Muscle layer of colon (tissue), 2 donors: ENCODE data around the gene KIN.
"Not testable (repeated sequence)": the region's sequence is repeated elsewhere in the genome, so short reads cannot be mapped to it uniquely, and the experiment has no call there.

Experiments
- H3K27ac ChIP-seq: one replicate; pipeline ENCODE4 v1.7.0; 2013; ENCODE audit warnings: low read depth, mild to moderate bottlenecking, low read length, moderate library complexity
- H3K27me3 ChIP-seq, 2 donors: one replicate each; pipeline ENCODE4 v1.7.0; 2013; ENCODE audit warnings: low read length in 2 of 2, mild to moderate bottlenecking in 2 of 2; ENCODE audit not compliant: insufficient read depth in 2 of 2, control insufficient read depth in 1 of 2
- H3K36me3 ChIP-seq: one replicate; pipeline ENCODE4 v1.7.0; 2013; ENCODE audit warnings: mild to moderate bottlenecking, low read length; ENCODE audit not compliant: insufficient read depth
- H3K4me1 ChIP-seq: one replicate; pipeline ENCODE4 v1.7.0; 2013; ENCODE audit warnings: mild to moderate bottlenecking, low read length; ENCODE audit not compliant: insufficient read depth
- H3K4me3 ChIP-seq, 2 donors: one replicate each; pipeline ENCODE4 v1.7.0; 2013; ENCODE audit warnings: low read length in 2 of 2, low read depth in 1 of 2, mild to moderate bottlenecking in 1 of 2, moderate library complexity in 1 of 2
- H3K9ac ChIP-seq: one replicate; pipeline ENCODE4 v1.7.0; 2013; ENCODE audit warnings: low read length
- H3K9me3 ChIP-seq: one replicate; pipeline ENCODE4 v1.7.0; 2013; ENCODE audit warnings: mild to moderate bottlenecking, low read length
- donor health status: abdominal sarcoma.
- donor health status: Adenocarcinoma of cecum.

KIN gene

DNA sequence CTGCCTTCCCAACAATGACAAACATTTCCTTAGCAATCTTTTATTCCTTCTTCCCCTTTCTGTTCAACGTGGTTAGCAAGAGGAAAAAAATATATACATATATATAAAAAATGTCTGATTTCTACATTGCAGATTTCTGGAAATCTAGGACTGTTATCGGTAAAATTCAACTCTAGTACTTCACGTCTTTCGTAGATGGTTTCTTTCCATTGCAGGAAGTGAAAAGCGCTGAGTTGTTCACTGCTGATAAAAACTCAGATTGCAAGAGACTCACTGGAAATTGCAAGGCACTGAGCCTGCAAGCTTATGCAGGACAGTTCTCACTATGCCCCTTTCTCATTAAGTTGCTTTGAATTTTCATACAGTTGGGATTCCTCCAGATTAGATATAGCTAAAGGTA, 23.9 kb downstream of the KIN start:
- Histone ChIP-seq H3K36me3 (peaks cover 61% of the 10 kb centered on the region), H3K4me3 (no peak overlapping the region)

GRCh38 chr10:7756360-7756992, 31.3 kb downstream of the KIN start:
- Histone ChIP-seq H3K36me3 (peaks cover 59% of the 10 kb centered on the region), H3K27me3 (no peaks in the 10 kb centered on the region)

More for the DNA sequence above, 23.9 kb downstream of the KIN start:
- Histone ChIP-seq H3K9me3 (no peaks in the 10 kb centered on the region), H3K27ac (no peak overlapping the region), H3K27me3 (no peaks in the 10 kb centered on the region), H3K9ac (no peak overlapping the region), H3K4me1 (no peaks in the 10 kb centered on the region)

GRCh38 chr10:7755103-7755502, 32.7 kb downstream of the KIN start:
- Histone ChIP-seq H3K27me3 (no peaks in the 10 kb centered on the region), H3K4me1 (no peaks in the 10 kb centered on the region), H3K9ac (no peak overlapping the region), H3K27ac (no peak overlapping the region), H3K4me3 (no peak overlapping the region), H3K9me3 (no peaks in the 10 kb centered on the region), H3K36me3 (peaks cover 52% of the 10 kb centered on the region)

More at GRCh38 chr10:7756360-7756992, 31.3 kb downstream of the KIN start:
- H3K27ac ChIP-seq: no peak overlapping the region
- H3K4me1 ChIP-seq: no peaks in the 10 kb centered on the region
- H3K9ac ChIP-seq: no peak overlapping the region
- H3K4me3 ChIP-seq: no peak overlapping the region
- no peaks in the 10 kb centered on the region for H3K9me3 ChIP-seq

DNA sequence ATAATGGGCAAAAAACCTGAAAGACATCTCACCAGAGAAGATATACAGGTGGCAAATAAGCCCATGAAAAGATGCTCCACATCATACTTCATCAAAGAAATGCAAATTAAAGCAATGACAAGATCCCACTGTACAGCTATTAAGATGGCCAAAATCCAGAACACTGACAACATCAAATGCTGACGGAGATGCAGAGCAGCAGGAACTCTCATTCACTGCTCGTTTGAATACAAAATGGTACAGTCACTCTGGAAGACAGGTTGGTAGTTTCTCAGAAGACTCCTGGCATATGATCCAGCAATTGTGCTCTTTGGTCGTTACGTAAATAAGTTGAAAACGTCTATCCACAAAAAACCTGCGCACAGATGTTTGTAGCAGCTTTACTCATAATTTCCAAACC, 35.5 kb downstream of the KIN start:
- peaks cover 33% of the 10 kb centered on the region for H3K36me3 ChIP-seq

GRCh38 chr10:7750222-7750621, 37.6 kb downstream of the KIN start:
- Histone ChIP-seq H3K4me1 (no peaks in the 10 kb centered on the region), H3K27me3 (no peaks in the 10 kb centered on the region), H3K9ac (no peak overlapping the region), H3K27ac (no peak overlapping the region), H3K36me3 (peaks cover 20% of the 10 kb centered on the region), H3K4me3 (no peak overlapping the region), H3K9me3 (no peaks in the 10 kb centered on the region)

More for the DNA sequence above, 35.5 kb downstream of the KIN start:
- H3K27ac ChIP-seq: no peak overlapping the region
- H3K4me3 ChIP-seq: no peak overlapping the region
- H3K27me3 ChIP-seq: no peaks in the 10 kb centered on the region
- H3K9ac ChIP-seq: no peak overlapping the region
- H3K9me3 ChIP-seq: no peaks in the 10 kb centered on the region
- H3K4me1 ChIP-seq: no peaks in the 10 kb centered on the region

- H3K36me3 ChIP-seq: peaks cover 15% of the 10 kb centered on the region
- not testable (repeated sequence) for H3K27ac ChIP-seq, H3K9ac ChIP-seq, H3K27me3 ChIP-seq, H3K4me3 ChIP-seq, H3K9me3 ChIP-seq, H3K4me1 ChIP-seq
Observed at GRCh38 chr10:7748637-7749036, 39.2 kb downstream of the KIN start.

DNA sequence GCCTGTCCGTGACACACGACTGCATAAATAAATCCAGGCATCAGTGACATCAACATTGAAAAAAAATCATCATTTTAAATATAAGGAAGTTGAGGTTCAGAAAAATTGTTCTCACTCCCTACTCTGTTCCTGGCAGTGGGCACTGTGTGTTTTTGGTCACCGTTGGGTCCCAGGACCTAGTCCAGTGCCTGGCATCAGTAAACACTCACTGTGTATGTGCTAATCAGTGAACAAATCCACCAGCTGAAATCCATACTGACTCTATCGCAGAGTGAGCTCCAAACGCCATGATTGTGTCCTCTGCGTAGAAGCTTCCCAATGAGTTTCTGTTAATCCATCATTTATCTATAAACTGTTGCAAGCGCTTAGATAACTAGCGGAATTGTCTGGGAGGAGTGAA, 43.5 kb downstream of the KIN start:
- Histone ChIP-seq H3K27ac (no peak overlapping the region), H3K27me3 (no peaks in the 10 kb centered on the region), H3K9ac (no peak overlapping the region), H3K36me3 (no peaks in the 10 kb centered on the region), H3K9me3 (no peaks in the 10 kb centered on the region), H3K4me3 (no peak overlapping the region), H3K4me1 (no peaks in the 10 kb centered on the region)

DNA sequence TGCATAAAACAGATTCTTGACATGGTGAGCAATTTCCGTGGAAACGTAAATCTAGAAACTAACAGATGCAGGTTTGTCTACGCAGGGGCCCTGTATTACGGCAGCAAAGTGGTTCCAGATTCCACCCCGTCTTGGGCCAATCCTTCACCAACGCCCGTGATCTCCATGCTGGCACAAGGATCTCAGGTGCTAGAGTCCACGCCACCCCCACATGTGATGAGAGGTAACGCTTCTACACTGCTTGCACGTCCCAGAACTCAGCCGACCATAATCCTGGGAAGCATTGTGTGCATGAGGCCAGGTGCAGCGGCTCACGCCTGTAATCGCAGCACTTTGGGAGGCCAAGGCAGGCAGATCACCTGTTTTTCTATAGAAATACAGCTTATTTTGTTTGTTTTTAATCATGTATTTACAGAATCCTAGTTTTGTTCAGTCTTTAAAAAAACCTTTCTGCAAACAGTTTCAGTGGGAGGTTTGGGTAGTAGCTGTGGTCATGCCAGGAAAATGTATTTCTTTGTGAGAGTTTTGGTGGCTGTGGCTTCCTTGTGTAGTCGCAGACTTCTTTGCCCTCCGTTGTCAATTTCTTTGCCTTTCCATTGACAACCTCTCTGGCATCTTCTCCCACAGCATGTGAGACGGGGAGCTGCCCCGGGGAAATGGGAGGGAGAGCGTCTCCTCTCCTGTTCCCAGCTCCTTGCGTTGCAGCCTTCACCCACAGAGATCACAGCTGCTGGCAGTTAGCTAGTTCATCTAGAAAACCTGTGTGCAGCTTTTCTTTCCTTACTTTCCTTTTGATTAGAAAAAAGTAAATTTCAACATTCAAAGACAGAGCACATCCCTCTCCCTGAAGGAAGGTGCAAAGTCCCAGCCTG, 49.0 kb downstream of the KIN start:
- Histone ChIP-seq H3K9ac (no peak overlapping the region), H3K4me1 (no peaks in the 10 kb centered on the region), H3K4me3 (no peak overlapping the region), H3K27me3 (no peaks in the 10 kb centered on the region), H3K36me3 (no peaks in the 10 kb centered on the region), H3K9me3 (no peaks in the 10 kb centered on the region), H3K27ac (no peak overlapping the region)

DNA sequence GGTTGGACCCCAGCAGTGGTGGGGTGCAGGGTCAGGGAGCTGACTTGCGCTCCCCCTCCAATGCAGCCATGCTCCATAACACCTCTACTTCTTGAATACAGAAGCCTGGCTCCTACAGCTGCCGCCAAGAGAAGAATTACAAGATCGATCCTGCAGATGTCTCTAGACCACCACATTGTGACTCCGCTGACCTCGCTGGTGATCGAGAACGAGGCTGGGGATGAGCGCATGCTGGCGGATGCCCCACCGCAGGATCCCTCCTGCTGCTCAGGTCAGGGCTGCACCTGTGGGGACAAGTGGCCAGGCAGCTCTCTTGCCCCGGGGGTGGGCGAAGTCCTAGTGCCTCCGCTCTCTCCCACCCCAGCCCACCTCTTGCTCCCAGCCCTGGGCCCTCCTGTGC, 53.0 kb downstream of the KIN start:
- no peaks in the 10 kb centered on the region for H3K27me3 ChIP-seq
- no peaks in the 10 kb centered on the region for H3K4me1 ChIP-seq
- H3K36me3 ChIP-seq: no peaks in the 10 kb centered on the region
- no peaks in the 10 kb centered on the region for H3K9me3 ChIP-seq
- H3K27ac ChIP-seq: no peak overlapping the region
- H3K4me3 ChIP-seq: no peak overlapping the region
- no peak overlapping the region for H3K9ac ChIP-seq

DNA sequence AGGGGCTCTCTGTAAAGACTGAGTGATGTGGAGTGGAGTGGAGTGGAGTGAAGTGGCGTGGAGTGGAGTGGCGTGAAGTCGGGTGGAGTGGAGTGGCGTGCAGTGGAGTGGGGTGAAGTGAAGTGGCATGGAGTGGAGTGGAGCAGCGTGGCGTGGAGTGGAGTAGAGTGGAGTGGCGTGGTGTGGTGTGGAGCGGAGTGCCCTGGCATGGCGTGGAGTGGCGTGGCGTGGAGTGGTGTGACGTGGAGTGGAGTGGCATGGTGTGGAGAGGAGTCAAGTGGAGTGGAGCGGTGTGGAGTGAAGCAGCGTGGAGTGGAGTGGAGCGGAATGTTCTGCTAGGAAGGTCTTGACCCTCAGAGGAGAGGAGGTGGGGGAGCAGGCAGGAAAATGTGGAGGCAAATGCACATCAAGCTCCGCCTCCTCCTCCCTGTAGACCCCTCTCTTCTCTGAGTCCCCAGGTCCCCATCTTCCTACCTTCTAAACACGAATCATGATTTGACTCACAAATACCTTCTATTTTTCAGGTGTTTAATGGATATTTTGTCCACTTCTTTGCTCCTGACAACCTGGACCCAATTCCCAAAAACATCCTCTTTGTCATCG, 64.8 kb downstream of the KIN start:
- H3K9ac ChIP-seq: no peak overlapping the region
- H3K4me3 ChIP-seq: no peak overlapping the region
- H3K27ac ChIP-seq: no peak overlapping the region
- H3K9me3 ChIP-seq: no peaks in the 10 kb centered on the region
- H3K4me1 ChIP-seq: no peaks in the 10 kb centered on the region
- peaks cover 0 to 3% of the 10 kb centered on the region in 2 donors for H3K27me3 ChIP-seq
- H3K36me3 ChIP-seq: no peaks in the 10 kb centered on the region

DNA sequence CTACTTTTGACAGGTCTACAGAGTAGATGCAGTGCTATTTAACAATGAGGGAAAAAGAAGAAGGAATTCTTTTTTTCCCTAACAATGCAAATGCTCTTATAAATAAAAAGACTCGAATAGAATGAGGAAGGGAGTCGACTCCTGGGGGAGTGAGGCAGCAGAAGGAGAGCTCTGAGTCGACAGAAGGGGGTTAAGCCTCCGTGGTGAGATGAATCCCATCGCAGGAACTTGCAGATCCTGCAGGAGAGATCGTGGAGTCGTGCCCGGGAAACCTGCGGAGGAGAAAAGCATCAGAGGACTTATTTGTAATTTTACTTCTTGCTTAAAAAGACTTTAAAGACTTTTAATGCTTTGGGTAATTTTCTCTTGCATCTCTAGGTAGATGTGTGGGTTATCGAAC, 67.3 kb downstream of the KIN start:
- H3K36me3 ChIP-seq: no peaks in the 10 kb centered on the region
- no peak overlapping the region for H3K27ac ChIP-seq
- H3K9ac ChIP-seq: no peak overlapping the region

More for the DNA sequence above, 67.3 kb downstream of the KIN start:
- H3K4me1 ChIP-seq: no peaks in the 10 kb centered on the region
- peaks cover 0 to 3% of the 10 kb centered on the region in 2 donors for H3K27me3 ChIP-seq
- no peak overlapping the region for H3K4me3 ChIP-seq
- no peaks in the 10 kb centered on the region for H3K9me3 ChIP-seq
